ENCODE measurements around the gene COL20A1. TPM values are rescaled to one million over a fixed set of nuclear protein-coding genes. Genes with fewer than 3 reads are reported as not detected.

COL20A1 gene
- total RNA-seq, 1 experiment from 2014 or later: 2.3 TPM

GRCh38 chr20:63365601-63366389 lies 72.8 kb downstream of the COL20A1 start:
- no peak overlapping the region for H4K5ac ChIP-seq (ENCODE audit: insufficient read length, low read depth, low read length)
- H3K23ac ChIP-seq (ENCODE audit: insufficient read length, low read depth, low read length): no peak overlapping the region
- H3K18ac ChIP-seq (ENCODE audit: insufficient read length, low read depth, low read length): no peak overlapping the region
- H4K20me1 ChIP-seq (ENCODE audit: control insufficient read depth, insufficient read depth, insufficient read length): peaks cover 2% of the 10 kb centered on the region
- no peaks in the 10 kb centered on the region for H3K27me3 ChIP-seq (ENCODE audit: insufficient read depth, low read length)
- H3K14ac ChIP-seq (ENCODE audit: insufficient read depth, low read length): no peak overlapping the region; the same call in 1 of the 2 replicates
- Mint-ChIP-seq H3K4me1 (peaks cover 14 to 30% of the 10 kb centered on the region in 2 experiments), H3K27ac (no peak overlapping the region), H3K4me3 (no peak overlapping the region), H3K27me3 (ENCODE audit: low read depth) (peaks cover 21% of the 10 kb centered on the region), H3K36me3 (ENCODE audit: insufficient read depth in 1 of 3, low read depth in 3 of 3) (no peaks in the 10 kb centered on the region), H3K9me3 (no peaks in the 10 kb centered on the region; a peak in 1 of 5 replicates)
- no peaks in the 10 kb centered on the region for H3K9me3 ChIP-seq (ENCODE audit: control insufficient read depth, low read depth, low read length)
- H2AK5ac ChIP-seq (ENCODE audit: insufficient read length, low read length): no peak overlapping the region
- no peak overlapping the region for H3T11ph ChIP-seq (ENCODE audit: low read length)
- H3K79me1 ChIP-seq (ENCODE audit: insufficient read depth, low read depth, low read length, poor library complexity, severe bottlenecking): no peaks in the 10 kb centered on the region
- no peak overlapping the region for H2BK20ac ChIP-seq (ENCODE audit: low read depth, low read length, poor library complexity, severe bottlenecking)
- H4K91ac ChIP-seq (ENCODE audit: insufficient read length, low read depth, low read length): no peak overlapping the region
- TF ChIP-seq CTCF (conservative IDR thresholded peaks at IDR 0.05): no peak
- no peak overlapping the region for H2BK15ac ChIP-seq (ENCODE audit: low read depth, low read length)
- no peak overlapping the region for H2BK5ac ChIP-seq (ENCODE audit: insufficient read length, low read length)
- no peak overlapping the region for H2BK12ac ChIP-seq (ENCODE audit: insufficient read length, low read depth, low read length)
- no peaks in the 10 kb centered on the region; the same call in 1 of the 2 replicates for H3K4me1 ChIP-seq (ENCODE audit: insufficient read depth, low read length)
- WGBS (ENCODE audit: extremely low coverage, insufficient read length, low lambda C conversion rate): no CpG with 5 or more reads among the region's 22 CpGs
- no peak overlapping the region for H3K4ac ChIP-seq (ENCODE audit: low read depth, low read length)
- no peak overlapping the region for H3K56ac ChIP-seq (ENCODE audit: insufficient read length, low read depth, low read length)
- no peak overlapping the region for H3K4me2 ChIP-seq (ENCODE audit: insufficient read depth, insufficient read length, low read length)
- peaks cover 6% of the 10 kb centered on the region for H3K23me2 ChIP-seq (ENCODE audit: insufficient read length, low read depth, low read length, poor library complexity, severe bottlenecking)
- no peak overlapping the region for H3K27ac ChIP-seq (ENCODE audit: insufficient read length, low read depth, low read length)
- no peak overlapping the region for H2BK120ac ChIP-seq (ENCODE audit: low read depth, low read length, poor library complexity, severe bottlenecking)
- H3K9ac ChIP-seq (ENCODE audit: extremely low read depth, insufficient read length, low read length): no peak overlapping the region
- H3K79me2 ChIP-seq (ENCODE audit: insufficient read depth, low read length): no peaks in the 10 kb centered on the region
- no peak for DNase-seq
- no peak overlapping the region for H2AFZ ChIP-seq (ENCODE audit: low read length)
- no peak overlapping the region for H4K8ac ChIP-seq (replicated peaks; ENCODE audit: insufficient read length, low read depth, low read length)

All from H9 (cell line).